Tibial nerve (tissue), 3 donors: Measurements from ENCODE around the gene MLLT1.

Experiments
- POLR2A ChIP-seq, 2 donors: fragments of 450-650 bp; IDR thresholded peaks; one replicate each; pipeline ENCODE4 v1.6.1; 2017; ENCODE audit warnings: antibody characterized with exemption in 2 of 2, mild to moderate bottlenecking in 2 of 2, moderate library complexity in 2 of 2
- TF ChIP-seq, protein P1 (sequence below), 5 experiments: fragments of 200-600 bp in 3 of 5; fragments of 450-650 bp in 2 of 5; sonication (generic) in 3 of 5; IDR thresholded peaks; one replicate each; pipeline ENCODE4 v1.5.1; 2016 to 2019; ENCODE audit warnings: antibody characterized with exemption in 5 of 5, mild to moderate bottlenecking in 3 of 5, moderate library complexity in 2 of 5

DNA sequence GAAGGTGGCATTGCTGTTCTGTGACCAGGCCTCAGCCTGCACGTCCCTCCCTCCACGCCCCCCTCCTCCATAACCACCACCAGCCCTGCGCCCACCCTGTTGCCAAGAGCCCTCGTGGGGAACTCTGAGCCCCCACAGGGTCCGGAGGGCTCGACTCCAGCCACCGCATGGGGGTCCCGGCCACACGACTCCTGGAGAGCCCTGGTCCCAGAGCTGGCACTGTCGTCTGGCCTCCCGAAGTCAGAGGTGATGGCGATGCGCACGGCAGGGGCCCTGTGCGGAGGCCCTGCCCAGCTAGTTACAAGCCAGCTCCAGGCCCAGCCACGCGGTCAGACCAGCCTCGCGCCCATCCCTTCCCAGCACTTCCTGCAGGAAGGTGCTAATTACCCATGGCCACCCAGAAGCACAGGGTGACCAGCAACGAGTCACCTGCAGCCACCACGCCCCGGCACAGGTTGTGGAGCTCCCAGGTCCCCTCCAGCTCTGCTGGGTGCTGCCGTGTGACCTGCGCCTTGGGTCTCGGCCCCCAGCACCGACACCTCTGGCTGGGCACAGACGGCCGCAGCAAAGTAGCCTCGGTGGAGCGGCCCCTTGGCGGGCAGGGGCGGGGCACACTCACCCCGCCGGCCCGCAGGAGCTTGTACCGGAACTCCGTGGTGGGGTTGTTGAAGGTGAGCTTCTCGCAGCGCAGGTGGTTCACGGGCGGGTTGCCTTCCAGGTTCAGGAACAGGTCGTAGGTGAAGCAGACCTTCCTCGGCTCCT is 49.6 kb downstream of the MLLT1 start:
- TF ChIP-seq, protein P1, sequence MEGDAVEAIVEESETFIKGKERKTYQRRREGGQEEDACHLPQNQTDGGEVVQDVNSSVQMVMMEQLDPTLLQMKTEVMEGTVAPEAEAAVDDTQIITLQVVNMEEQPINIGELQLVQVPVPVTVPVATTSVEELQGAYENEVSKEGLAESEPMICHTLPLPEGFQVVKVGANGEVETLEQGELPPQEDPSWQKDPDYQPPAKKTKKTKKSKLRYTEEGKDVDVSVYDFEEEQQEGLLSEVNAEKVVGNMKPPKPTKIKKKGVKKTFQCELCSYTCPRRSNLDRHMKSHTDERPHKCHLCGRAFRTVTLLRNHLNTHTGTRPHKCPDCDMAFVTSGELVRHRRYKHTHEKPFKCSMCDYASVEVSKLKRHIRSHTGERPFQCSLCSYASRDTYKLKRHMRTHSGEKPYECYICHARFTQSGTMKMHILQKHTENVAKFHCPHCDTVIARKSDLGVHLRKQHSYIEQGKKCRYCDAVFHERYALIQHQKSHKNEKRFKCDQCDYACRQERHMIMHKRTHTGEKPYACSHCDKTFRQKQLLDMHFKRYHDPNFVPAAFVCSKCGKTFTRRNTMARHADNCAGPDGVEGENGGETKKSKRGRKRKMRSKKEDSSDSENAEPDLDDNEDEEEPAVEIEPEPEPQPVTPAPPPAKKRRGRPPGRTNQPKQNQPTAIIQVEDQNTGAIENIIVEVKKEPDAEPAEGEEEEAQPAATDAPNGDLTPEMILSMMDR (IDR thresholded peaks at IDR 0.05): no peak
- TF ChIP-seq POLR2A (IDR thresholded peaks at IDR 0.05): no peak
